ENCODE data around the gene NDUFAF3.

DNA sequence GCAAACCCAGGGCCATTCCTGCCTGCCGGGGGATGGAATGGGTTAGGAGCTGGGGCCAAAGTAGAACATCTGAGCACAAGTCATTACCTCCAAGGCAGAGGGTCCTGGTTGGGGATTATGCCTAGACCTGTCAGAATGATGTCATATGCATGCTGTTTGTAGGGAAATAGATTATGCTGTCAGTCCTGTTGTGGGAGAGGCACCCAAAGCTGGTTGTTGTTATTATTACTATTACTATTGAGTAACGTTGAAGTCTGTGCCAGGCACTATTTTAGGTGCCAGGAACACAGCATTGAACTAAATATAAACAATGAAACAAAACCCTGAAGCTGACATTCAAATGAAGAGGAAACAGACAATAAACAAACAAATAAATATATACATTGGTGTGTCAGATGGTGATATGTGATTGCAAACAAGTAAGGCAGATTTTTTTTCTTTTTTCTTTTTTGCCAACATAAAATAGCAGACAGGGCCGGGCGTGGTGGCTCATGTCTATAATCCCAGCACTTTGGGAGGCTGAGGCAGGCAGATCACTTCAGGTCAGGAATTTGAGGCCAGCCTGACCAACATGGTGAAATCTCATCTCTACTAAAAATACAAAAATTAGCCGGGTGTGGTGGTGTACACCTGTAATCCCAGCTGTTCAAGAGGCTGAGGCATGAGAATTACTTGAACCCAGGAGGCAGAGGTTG, 29.9 kb upstream of the NDUFAF3 start:
- TF ChIP-seq EP300 (IDR thresholded peaks at IDR 0.05; ENCODE audit: borderline replicate concordance): no peak
- no peak for TF ChIP-seq CEBPB (IDR thresholded peaks at IDR 0.05)
- no peak for TF ChIP-seq CREB1 (IDR thresholded peaks at IDR 0.05; ENCODE audit: low read depth)
- no peak for TF ChIP-seq MAX (IDR thresholded peaks at IDR 0.05)
- no peak for TF ChIP-seq REST (IDR thresholded peaks at IDR 0.05; ENCODE audit: low read depth)
- TF ChIP-seq RAD21 (IDR thresholded peaks at IDR 0.05; ENCODE audit: low read depth): no peak
- no peak for TF ChIP-seq TAF1 (IDR thresholded peaks at IDR 0.05; ENCODE audit: low read depth)
- no peak for TF ChIP-seq EGR1 (IDR thresholded peaks at IDR 0.05)
- no peak for TF ChIP-seq TEAD4 (IDR thresholded peaks at IDR 0.05)
- TF ChIP-seq NFIC (IDR thresholded peaks at IDR 0.05): no peak
- no peak for TF ChIP-seq FOXM1 (IDR thresholded peaks at IDR 0.05; ENCODE audit: borderline replicate concordance, low read depth)
- no peak for TF ChIP-seq ZBTB7A (IDR thresholded peaks at IDR 0.05; ENCODE audit: low read depth)
- no peak for TF ChIP-seq USF1 (IDR thresholded peaks at IDR 0.05)
- no peak for TF ChIP-seq TCF12 (IDR thresholded peaks at IDR 0.05; ENCODE audit: low read depth)
